H1 (cell line): ENCODE measurements around the gene TOP2B.

ENCODE experiments used
- CTCF ChIP-seq, 3 experiments: IDR thresholded peaks; 1 replicate in 2 of 3; 2 replicates in 1 of 3; pipeline versions ENCODE4 v1.5.1 to v1.6.1; 2011; ENCODE audit warnings: low read length in 3 of 3, mild to moderate bottlenecking in 3 of 3, inconsistent platforms in 2 of 3, low read depth in 1 of 3, moderate library complexity in 1 of 3; ENCODE audit not compliant: insufficient read depth in 1 of 3; ENCODE audit errors: control extremely low read depth in 1 of 3
- EP300 ChIP-seq, 2 experiments: IDR thresholded peaks; 1 replicate in 1 of 2; 2 replicates in 1 of 2; pipeline ENCODE4 v1.6.1; 2011 to 2012; ENCODE audit warnings: low read depth in 2 of 2, low read length in 2 of 2, mild to moderate bottlenecking in 2 of 2, borderline replicate concordance in 1 of 2, inconsistent platforms in 1 of 2, moderate library complexity in 1 of 2
- ZNF274 ChIP-seq: IDR thresholded peaks from 2 replicates; pipeline ENCODE4 v1.7.0; 2012; ENCODE audit warnings: low read length, borderline replicate concordance; ENCODE audit errors: extremely low read depth

- no peak for TF ChIP-seq CTCF (IDR thresholded peaks at IDR 0.05; ENCODE audit: control extremely low read depth in 1 of 3, insufficient read depth in 1 of 3, low read depth in 1 of 3, low read length in 3 of 3)
- TF ChIP-seq ZNF274: no peak
- TF ChIP-seq EP300 (IDR thresholded peaks at IDR 0.05; ENCODE audit: borderline replicate concordance in 1 of 2, low read depth in 2 of 2, low read length in 2 of 2): no peak
These were observed 13.9 kb upstream of the TOP2B start for GRCh38 chr3:25678581-25678980.
